K562 treated with DMSO at 1 percent for 24 hours (cell line): Measurements from ENCODE around the gene MC4R. TPM values are rescaled to one million over a fixed set of nuclear protein-coding genes. Genes with fewer than 3 reads are reported as not detected.

ENCODE experiments used
- total RNA-seq: library from RNA; unstranded; fragments of 300-600 nt; gene quantifications from 2 replicates; pipeline ENCODE4 v1.2.3, GENCODE V29; 2022; ENCODE audit warnings: low read depth; ENCODE audit not compliant: insufficient read depth

The MC4R gene
- not detected in 2 replicates for total RNA-seq

GRCh38 chr18:60372596-60372995 lies at the start of gene MC4R:
Gene MC4R (minus strand): TSS chr18:60372775. CDS start chr18:60372349, 426 bp downstream.

